NCI-H187 treated with DMSO at 0.1 percent for 48 hours (cell line): ENCODE measurements around the gene ZNF543.
"Not testable (repeated sequence)": the region's sequence is repeated elsewhere in the genome, so short reads cannot be mapped to it uniquely, and the experiment has no call there.

ENCODE experiments used
- DNase-seq: peaks from one replicate; lab custom pipeline; 2025; lab: John Stamatoyannopoulos, UW

The ZNF543 gene

DNA sequence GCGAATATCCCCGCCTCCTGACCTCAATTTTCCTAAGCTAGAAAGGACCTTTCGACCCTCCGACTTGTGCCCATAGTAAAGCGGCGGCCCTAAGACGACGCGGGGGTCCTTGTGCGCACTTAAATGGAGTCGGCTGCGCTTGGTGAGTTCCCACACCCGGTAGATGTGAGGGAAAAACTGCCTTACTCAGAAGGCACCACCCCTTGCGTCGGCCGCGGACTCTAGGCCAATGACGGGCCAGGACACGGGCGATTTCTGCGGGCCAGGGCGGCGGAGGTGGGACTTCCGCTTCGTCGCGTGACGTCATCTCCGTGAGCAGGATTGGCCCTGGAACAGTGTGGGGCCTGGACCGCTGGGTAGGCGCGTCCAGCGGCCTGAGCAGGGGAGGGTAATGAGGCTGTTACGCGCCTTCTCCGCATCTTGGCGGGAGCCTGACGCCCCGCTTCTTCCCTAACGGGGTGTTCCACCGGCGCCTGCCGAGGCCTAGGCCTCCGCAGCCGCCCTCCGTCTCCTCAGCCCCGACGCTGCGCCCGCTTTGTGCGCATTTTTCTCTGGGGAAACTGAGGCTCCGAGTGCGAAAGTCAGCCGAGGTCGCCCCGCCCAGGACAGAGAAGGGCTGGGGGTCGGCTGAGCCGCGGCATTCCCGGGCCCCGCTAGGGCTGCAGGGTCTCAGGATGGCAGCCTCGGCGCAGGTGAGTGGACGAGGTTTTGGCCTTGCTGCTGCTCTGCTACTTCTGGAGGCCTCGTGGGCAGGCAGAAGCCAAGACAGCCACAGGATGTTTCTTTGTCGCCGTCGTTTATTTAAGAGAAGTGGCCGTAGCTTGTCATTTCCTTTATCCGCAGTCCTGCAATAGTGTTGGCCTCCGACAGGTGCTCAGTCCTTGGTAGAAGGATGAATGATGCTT, at the start of gene ZNF543:
Gene ZNF543 (plus strand): TSS at position 293 of the 905 bp plus-strand sequence. CDS start 382 bp downstream, at position 675.
- peak; percentile 67 for DNase-seq

DNA sequence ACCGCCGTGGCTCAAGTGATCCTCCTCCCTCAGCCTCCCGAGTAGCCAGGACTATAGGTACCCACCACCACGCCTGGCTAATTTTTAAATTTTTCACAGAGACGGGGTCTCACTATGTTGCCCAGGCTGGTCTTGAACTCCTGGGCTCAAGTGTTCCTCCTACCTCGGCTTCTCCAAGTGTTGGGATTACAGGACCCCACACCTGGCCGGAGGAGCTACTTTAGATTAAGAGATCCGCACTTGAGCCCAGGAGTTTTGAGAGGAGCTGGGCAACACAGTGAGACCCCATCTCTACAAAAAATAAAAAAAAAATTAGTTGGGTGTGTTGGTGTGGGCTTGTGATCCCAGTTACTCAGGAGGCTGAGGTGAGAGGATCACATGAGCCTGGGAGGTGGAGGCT, 49.0 kb upstream of the ZNF543 start:
- DNase-seq, result no peak

DNA sequence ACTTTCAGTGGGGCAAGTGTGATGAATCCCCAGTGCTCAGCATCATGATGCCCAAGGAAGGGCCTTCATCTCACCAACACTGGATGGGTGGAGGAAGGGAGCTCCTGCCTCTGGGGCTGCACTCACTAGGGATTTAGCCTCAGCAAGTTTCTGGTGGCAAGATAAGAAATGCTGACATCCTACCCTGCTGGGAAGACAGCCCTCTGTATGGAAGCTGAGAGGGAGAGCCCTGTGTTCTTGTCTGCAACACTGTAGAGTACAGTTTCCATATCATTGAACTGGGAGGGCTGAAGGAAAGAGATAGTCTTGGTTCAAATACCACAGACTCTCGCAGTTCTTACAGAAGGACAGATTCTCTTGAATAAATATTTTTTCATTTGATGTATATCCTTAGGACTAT, 47.3 kb upstream of the ZNF543 start:
- no peak for DNase-seq

DNA sequence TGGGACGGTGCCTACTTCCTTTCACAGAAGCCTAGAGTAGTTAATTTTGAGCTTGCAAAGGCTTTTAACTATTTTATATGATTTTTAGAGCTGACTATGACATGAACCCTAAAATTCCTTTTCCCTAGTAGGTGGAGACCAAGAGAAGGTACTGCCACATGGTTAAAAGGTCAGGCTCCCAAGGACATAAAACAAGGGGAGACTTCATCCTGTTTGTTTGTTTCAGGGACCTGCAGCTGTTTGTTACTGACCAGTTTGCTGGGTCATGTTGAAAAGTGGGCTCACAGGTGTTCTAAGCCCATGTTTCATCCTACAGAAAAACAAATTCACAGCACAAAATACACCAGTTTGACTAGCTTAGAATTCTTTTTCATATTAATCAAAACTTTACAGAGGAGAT, 43.8 kb upstream of the ZNF543 start:
- DNase-seq, result no peak

DNA sequence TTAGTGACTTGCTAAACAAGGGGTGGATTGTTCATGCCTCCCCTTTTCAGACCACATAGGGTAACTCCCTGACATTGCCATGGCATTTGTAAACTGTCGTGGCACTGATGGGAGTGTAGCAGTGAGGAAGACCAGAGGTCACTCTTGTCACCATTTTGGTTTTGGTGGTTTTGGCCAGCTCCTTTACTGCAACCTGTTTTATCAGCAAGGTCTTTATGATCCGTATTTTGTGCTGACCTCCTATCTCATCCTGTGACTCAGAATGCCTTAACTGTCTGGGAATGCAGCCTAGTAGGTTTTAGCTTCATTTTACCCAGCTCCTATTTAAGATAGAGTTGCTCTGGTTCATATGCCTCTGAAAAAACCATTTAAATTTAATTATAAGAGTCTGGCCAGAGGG, 41.8 kb upstream of the ZNF543 start:
- DNase-seq, result not testable (repeated sequence)

DNA sequence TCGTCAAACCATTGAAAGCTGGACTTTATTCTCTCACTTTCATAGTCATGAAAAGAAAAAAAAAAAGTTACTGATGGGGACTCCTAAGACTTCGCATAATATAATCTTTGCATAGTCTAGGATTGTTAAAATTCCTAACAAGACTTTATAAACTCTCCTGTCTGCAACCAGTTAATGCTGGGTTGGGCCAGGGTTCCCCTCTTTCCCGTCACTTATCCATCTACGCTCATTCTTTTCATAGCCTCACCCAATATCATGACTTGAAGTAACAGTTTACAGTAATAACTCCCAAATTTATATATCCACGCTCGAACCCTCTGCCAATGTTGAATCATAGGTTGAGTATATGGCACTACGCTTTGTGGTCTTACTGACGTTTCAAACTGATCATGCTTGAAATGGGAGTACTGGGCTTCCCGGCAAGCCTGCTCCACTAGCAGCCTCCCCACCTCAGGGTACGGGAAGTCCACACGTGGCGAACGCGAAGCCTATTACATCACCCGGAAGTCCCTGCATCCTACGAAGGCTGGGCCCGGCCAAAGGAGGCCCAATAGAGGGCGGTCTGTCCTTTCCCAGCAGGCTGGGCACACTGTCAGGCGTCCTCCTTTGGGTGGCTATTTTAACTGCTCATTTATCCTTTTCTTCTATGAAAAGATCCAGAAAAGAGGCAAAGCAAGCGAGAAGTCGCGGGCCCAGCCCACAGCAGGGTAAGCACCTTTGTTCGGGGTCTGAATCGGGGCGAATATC, 40.7 kb upstream of the ZNF543 start:
- DNase-seq, result peak; percentile 58

DNA sequence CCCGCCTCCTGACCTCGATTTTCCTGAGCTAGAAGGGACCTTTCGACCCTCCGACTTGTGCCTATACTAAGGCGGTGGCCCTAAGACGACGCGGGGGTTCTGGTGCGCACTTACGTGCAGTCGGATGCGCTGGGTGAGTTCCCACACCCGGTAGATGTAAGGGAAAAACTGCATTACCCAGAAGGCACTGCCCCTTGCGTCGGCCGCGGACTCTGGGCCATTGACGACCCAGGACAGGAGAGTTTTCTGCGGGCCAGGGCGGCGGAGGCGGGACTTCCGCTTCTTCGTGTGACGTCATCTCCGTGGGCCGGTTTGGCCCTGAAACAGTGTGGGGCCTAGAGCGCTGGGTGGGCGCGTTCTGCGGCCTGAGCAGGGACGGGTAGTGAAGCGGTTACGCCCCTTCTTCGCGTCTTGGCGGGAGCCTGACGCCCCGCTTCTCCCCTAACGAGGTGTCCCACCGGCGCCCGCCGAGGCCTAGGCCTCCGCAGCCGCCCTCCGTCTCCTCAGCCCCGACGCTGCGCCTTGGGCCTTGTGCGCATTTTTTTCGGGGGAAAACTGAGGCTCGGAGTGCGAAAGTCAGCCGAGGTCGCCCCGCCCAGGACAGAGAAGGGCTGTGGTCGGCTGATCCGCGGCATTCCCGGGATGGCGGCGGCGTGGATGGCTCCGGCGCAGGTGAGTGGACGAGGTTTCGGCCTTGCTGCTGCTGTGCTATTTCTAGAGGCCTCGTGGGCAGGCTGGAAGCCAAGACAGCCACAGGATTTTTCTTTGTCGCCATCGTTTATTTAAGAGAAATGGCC, 39.9 kb upstream of the ZNF543 start, which contains the start of gene ZNF460:
Gene ZNF460 (plus strand): TSS at position 321 of the 797 bp plus-strand sequence. CDS start 322 bp downstream, at position 643.
- DNase-seq, result peak; percentile 85

DNA sequence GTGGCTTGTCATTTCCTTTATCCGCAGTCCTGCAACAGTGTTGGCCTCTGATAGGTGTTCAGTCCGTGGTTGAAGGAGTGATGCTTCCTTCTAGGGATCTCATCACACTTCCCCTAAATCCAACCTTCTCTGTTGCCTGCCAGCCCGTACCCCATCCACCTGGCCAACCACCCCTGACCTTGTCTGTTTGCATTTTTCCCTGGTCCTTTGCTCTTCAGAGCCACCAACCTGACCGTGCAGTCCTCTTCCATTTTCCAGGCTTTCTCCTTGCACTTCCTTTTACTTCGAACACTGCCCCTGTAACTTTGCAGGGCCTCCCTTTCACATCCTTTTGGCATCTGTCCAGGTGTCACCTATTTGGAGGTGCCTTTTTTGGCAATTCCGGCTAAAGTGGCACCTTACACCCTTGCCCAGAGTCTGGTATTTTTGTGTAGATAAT, 39.3 kb upstream of the ZNF543 start:
- no peak for DNase-seq

DNA sequence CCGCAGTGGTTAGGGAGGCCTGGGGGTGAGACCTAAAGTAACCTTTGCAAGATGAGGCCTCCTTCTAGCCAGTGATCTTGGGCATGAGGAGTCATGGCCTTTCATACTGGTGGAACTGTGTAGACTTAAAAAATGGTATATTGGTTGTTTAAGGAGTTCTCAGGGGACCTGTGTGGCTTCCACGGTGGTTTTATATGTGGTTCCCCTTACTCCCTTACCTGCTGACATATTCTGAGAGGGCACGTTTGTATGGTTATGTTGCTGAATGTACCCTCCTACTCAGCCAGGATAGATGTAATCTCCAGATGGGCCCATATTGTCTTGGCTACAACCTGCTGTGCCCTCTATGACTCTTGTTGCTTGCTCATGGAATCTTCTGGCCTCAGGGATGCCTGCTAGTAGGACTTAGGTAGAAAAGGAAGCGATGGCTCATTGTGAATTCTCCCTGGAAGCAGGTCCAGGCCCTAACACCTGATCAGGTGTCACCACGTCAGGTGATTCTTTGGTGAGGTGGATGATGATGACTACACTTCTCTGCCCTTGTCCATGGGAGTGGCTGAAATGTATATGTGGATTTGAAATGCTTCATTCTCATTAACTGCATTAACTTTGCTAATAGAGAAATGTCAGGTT, 38.1 kb upstream of the ZNF543 start:
- no peak for DNase-seq

DNA sequence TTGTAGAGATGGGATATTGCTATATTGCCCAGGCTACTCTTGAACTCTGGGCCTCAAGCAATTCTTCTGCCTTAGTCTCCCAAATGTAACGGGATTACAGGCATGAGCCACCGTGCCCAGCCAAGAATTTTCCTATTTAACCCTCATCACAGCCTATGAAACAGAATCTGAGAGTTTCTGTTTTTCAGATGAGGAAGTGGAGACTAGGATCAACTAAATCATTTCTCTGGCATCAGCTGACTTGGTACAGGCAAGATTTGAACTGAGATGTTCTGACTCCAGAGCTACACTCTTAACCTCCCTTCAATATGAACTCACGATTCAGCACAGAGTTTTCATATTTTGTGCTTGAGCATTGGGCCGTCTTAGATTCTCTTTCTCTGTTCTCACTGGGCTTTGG, 31.9 kb upstream of the ZNF543 start:
- DNase-seq, result no peak

DNA sequence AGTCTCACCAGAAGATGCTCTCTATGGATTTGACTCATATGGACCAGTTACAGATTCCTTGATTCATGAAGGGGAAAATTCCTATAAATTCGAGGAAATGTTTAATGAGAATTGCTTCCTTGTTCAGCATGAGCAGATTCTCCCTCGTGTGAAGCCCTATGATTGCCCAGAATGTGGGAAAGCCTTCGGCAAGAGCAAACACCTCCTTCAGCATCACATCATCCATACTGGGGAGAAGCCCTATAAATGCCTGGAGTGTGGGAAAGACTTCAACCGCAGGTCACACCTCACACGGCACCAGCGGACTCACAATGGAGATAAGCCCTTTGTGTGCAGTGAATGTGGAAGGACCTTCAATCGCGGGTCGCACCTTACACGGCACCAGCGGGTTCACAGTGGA, 29.3 kb upstream of the ZNF543 start:
- no peak for DNase-seq

DNA sequence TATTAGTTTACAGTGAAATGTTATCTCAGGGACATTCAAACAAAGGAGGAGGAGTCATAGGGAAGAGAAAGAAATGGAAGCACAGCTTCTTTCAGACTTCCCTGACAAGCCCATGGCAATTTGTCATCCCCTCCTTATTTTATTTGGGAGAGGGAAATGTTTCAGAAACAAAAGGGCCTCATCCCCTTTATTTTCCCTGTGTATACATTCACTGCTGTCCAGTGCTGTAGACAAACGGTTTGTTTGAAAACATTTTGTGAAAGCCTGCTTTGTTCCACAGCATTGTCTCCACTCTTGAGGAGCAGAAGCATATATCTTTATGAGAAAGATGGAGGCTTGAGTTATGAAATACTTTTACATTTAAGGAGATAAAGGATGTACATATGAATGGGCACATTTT, 27.7 kb upstream of the ZNF543 start:
- no peak for DNase-seq

DNA sequence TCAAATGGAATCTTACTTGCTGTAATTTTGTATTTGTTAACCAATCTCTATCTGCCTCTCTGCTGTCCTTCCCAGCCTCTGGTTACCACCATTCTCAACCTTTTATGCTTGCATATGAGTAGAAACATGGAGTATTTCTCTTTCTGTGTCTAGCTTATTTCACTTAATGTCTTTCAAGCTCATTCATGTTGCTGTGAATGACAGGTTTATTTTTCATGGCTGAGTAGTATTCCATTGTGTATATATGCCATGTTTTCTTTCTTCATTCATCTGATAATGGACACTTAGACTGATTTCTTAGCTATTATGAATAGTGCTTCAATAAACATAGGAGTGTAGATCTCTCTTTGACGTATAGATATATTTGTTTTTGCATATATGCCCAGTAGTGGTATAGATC, 26.6 kb upstream of the ZNF543 start:
- no peak for DNase-seq

DNA sequence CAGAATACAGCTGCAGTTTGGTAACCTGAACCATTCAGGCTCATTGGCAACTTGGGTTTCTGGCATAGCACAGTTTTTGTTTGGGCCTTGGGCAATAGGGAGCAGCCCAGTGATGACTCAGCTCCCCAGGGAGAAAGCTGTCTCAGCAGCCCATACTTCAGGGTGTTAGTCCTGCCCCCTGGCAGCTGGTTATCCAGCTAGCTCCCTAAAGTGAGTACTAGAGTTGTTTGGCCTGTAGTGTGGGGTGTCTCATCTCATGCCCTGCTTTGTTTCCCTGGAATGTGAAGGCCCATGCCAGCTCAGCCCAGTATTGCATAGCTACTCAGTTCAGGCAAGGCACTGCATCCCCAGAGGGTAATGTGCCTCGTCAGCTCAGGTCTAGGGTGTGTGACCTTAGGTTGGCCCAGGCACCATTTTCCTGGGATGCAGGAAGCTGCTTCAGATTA, 18.2 kb upstream of the ZNF543 start:
- DNase-seq, result no peak

DNA sequence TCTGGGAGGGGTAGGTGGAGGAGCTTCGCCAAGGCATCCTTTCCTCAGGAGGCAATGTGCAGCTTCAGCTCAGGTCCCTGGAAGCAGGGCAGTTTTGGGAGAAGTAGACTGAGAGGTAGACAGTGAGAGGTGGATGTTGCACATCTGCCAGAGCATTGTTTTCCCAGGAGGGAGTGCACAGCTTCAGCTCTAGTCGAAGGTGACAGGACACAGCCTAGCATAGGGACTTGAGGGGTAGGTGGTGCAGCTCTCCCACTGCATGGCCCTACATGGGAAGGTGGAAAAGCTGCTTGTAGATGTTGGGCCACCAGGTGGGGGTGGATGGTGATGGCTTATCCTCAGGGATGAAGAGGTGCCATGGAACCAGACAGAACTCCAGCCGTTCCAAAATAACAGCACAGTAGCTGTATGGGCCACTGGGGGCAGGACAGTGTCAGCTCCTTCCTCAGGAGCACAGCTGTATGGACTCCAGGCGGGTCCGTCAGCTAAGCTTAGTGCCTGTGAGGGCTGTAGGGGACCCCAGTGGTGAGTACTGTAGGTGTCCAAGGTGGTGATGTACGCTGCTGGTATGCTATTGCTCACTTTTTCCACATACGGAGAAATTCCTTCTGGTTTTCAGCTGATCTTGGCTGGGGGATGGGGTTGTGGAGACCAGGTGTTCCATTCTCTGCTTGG, 17.4 kb upstream of the ZNF543 start:
- no peak for DNase-seq

DNA sequence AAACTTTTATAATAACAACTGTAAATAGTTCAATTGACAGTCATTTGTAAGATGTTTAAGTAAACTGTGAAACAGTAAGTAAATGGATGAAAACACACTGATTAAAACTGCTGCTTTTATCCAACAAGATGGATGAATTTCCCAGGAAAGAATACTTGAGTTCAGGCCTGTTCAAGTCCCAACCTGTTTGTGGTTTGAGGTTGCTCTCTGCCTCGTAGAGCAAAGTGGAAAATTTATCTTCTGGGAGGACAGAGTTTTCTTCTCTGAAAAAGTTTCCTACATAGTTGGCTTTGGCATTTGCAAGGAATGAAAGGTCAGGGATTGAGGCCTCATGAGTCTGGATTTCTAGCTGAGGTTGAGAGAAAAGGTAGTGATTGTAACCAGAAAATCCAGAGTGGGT, 15.2 kb upstream of the ZNF543 start:
- no peak for DNase-seq

DNA sequence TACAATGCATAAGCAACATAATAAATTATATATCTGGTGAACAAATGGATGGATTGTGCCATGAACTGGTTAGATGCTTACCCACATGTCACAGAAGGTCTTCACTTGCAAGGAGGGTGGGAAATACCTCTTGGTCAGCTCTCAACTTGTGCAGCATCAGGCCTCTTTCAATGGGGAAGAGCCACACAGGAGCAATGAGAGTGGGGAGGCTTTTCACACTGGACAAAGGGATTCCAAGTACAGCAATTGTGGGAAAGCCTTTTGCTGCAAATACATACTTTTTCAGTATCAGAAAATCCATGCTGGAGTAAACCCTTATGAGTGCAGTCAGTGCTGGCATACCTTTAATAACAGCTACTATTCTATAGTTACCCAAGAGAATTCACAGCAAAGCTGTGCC, 11.8 kb upstream of the ZNF543 start:
- no peak for DNase-seq

DNA sequence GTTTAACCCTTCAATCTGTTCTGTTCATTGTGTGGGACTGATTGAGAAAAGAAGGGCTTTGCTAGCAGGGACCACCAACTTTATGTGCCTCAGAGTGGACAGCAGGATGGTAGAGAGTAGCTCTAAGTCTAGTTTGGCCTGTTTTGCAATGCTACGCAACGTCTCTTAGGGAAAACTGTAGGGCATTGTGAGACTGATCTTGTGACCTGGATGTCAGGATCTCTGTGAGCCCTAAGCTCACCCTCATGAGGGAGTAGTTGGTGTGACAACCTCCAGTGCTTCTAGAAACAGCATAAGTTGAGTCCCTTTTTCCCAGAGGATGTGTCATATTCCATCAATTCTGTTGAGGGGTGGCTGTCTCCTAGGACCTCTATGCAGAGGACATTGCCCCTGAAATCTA, 9.5 kb upstream of the ZNF543 start:
- no peak for DNase-seq

DNA sequence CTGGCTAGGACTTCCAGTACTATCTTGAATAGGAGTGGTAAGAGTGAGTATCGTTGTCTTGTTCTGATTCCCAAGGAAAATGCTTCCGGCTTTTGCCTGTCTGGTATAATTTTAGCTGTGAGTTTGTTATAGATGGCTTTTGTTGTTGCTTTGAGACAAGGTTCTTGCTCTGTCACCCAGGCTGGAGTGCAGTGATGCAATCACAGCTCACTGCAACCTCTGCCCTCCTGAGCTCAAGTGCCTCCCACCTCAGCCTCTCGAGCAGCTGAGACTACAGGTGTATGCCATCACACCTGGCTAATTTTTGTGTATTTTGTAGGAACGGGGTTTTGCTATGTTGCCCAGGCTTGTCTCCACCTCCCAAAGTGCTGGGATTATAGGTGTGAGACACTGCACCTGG, 6.1 kb upstream of the ZNF543 start:
- no peak for DNase-seq

DNA sequence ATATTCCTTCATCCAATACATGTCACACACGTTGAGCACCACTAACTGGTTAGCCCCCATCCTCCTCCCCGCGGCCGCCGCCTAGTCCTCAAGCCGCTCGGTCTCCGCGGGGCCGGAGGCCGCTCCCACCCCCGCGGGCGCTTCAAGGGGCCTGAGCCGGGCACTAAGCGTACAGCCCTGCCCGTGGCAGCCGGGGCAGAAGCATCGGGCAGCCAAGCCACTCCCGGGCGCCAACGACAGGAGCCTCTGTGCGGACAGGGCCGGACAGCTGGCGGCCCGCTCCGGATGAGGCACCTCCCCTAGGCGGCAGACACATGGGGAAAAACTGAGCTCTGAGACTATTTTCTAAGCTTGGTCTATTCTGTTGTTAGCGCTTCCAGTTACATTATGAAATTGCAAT, 2.8 kb upstream of the ZNF543 start:
- no peak for DNase-seq

DNA sequence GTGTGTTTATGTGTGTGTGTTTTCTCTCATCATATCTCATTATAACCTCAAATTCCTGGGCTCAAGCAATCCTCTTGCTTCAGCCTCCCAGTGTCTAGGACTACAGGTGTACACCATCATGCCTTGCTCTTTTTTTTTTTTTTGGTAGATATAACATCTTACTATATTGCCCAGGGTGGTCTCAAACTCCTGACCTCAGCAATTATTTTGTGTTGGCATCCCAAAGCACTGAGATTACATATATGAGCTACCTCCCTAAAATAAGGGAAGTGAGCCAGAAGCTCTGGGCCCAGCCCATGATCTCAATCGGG, 448 bp upstream of the ZNF543 start:
- no peak for DNase-seq
